K562 (cell line): Measurements from ENCODE around the gene CXXC1. TPM values are rescaled to one million over a fixed set of nuclear protein-coding genes. Genes with fewer than 3 reads are reported as not detected.
A peak's percentile ranks its signal among the peaks of the same experiment; 100 is the strongest.

Source experiments
- BHLHE40 ChIP-seq: IDR thresholded peaks from 2 replicates; pipeline ENCODE4 v1.6.1; 2011; ENCODE audit warnings: low read length, improper control_type of control experiment
- CEBPZ ChIP-seq: fragments of 150-350 bp; IDR thresholded peaks from 2 replicates; pipeline ENCODE4 v1.6.1; 2014; ENCODE audit warnings: low read depth, mild to moderate bottlenecking, low read length, borderline replicate concordance
- CHAMP1 ChIP-seq: fragments of 450-650 bp; IDR thresholded peaks from 2 replicates; pipeline ENCODE4 v1.6.1; 2016; ENCODE audit warnings: mild to moderate bottlenecking
- CHCHD3 ChIP-seq: fragments of 250-450 bp; sonication (Bioruptor Pico); IDR thresholded peaks from 2 replicates; pipeline ENCODE4 v2.1.2; 2022; ENCODE audit warnings: mild to moderate bottlenecking
- CREBBP ChIP-seq: IDR thresholded peaks from one replicate; pipeline ENCODE4 v1.6.1; 2012; ENCODE audit warnings: low read depth, mild to moderate bottlenecking, control low read depth, inconsistent platforms, low read length
- EWSR1 ChIP-seq: fragments of 450-650 bp; IDR thresholded peaks from 2 replicates; pipeline ENCODE4 v1.6.1; 2018; ENCODE audit warnings: borderline replicate concordance, mild to moderate bottlenecking, low read depth, moderate library complexity; ENCODE audit not compliant: partially characterized antibody
- FOXP1 ChIP-seq: sonication (generic); formaldehyde crosslinking; IDR thresholded peaks from 2 replicates; pipeline ENCODE4 v1.8.0; 2022; ENCODE audit warnings: mild to moderate bottlenecking, missing genetic modification reagents
- GATA2 ChIP-seq: sonication (generic); formaldehyde crosslinking; IDR thresholded peaks from 2 replicates; pipeline ENCODE4 v1.4.0; 2020; ENCODE audit warnings: mild to moderate bottlenecking, missing genetic modification reagents
- HNRNPL ChIP-seq: fragments of 200-400 bp; formaldehyde crosslinking; IDR thresholded peaks from 2 replicates; pipeline ENCODE4 v1.6.1; 2017; ENCODE audit warnings: low read depth, mild to moderate bottlenecking, low read length
- HSF4 ChIP-seq: fragments of 250-450 bp; sonication (Bioruptor Pico); IDR thresholded peaks from 2 replicates; pipeline ENCODE4 v2.1.2; 2022; ENCODE audit warnings: mild to moderate bottlenecking, moderate library complexity, borderline replicate concordance
- KLF10 ChIP-seq: fragments of 250-450 bp; sonication (Bioruptor Pico); IDR thresholded peaks from 2 replicates; pipeline ENCODE4 v1.6.1; 2021; ENCODE audit warnings: matching md5 sums
- MTA2 ChIP-seq: fragments of 450-650 bp; IDR thresholded peaks from 2 replicates; pipeline ENCODE4 v1.6.1; 2016; ENCODE audit warnings: low read depth
- MTA3 ChIP-seq: fragments of 450-650 bp; formaldehyde crosslinking; IDR thresholded peaks from 2 replicates; pipeline ENCODE4 v1.6.1; 2017; ENCODE audit warnings: mild to moderate bottlenecking, borderline replicate concordance
- POU5F1 ChIP-seq: fragments of 150-350 bp; IDR thresholded peaks from 2 replicates; pipeline ENCODE4 v1.6.1; 2014; ENCODE audit warnings: borderline replicate concordance, low read length, low read depth, mild to moderate bottlenecking; ENCODE audit not compliant: partially characterized antibody
- SREBF1 ChIP-seq: fragments of 150-350 bp; IDR thresholded peaks from 2 replicates; pipeline ENCODE4 v1.6.1; 2014; ENCODE audit warnings: antibody characterized with exemption, low read depth, low read length, borderline replicate concordance
- USF1 ChIP-seq: sonication (generic); formaldehyde crosslinking; IDR thresholded peaks from 2 replicates; pipeline ENCODE4 v1.9.0; 2022; ENCODE audit warnings: mild to moderate bottlenecking, missing genetic modification reagents
- ZNF140 ChIP-seq: fragments of 250-450 bp; sonication (Bioruptor Pico); IDR thresholded peaks from 2 replicates; pipeline ENCODE4 v1.8.0; 2021; ENCODE audit warnings: moderate library complexity, mild to moderate bottlenecking, inconsistent platforms
- ZNF354B ChIP-seq: fragments of 250-450 bp; sonication (Bioruptor Pico); IDR thresholded peaks from 2 replicates; pipeline ENCODE4 v1.4.0; 2020
- ZNF586 ChIP-seq: fragments of 450-650 bp; formaldehyde crosslinking; conservative IDR thresholded peaks from 2 replicates; pipeline ENCODE4 v1.4.0; 2020; ENCODE audit warnings: mild to moderate bottlenecking, moderate library complexity
- ZNF668 ChIP-seq: fragments of 250-450 bp; sonication (Bioruptor Pico); IDR thresholded peaks from 2 replicates; pipeline ENCODE4 v1.8.0; 2022; ENCODE audit warnings: mild to moderate bottlenecking, inconsistent platforms
- polyA plus RNA-seq, 8 experiments: library from polyadenylated mRNA; depleted of rRNA in 4 of 8; stranded (reverse) in 5 of 8; unstranded in 3 of 8; fragments of >200 nt; fragmentation: Nextera tagmentation in 2 of 8; fragmentation: Illumina TruSeq in 1 of 8; extraction: Ambion mirVana in 2 of 8; extraction: Trizol in 1 of 8; gene quantifications; 2 replicates each; pipeline versions ENCODE4 v1.2.1 to v1.2.3, GENCODE V29; 2011 to 2014; ENCODE audit warnings: inconsistent platforms in 1 of 8, missing spikeins in 1 of 8
- total RNA-seq, 7 experiments: library from RNA; depleted of rRNA in 6 of 7; stranded (reverse); fragments of >200 nt in 6 of 7; fragmentation: Illumina TruSeq in 2 of 7; extraction: Trizol in 2 of 7; gene quantifications; 2 replicates each; pipeline versions ENCODE4 v1.2.1 to v1.2.3, GENCODE V29; 2011 to 2021; ENCODE audit warnings: low replicate concordance in 1 of 7

Gene CXXC1
- total and polyA plus RNA-seq, 9 of the 15 experiments (the other 6 are each of a cell fraction or from before 2014, with no cell fraction given): 3.4 to 81.0 (median 34.1) TPM

- TF ChIP-seq CHAMP1: no peak
- peak; percentile 81; the same call in 1 of the 2 replicates for TF ChIP-seq FOXP1
- no peak for TF ChIP-seq CREBBP
- TF ChIP-seq EWSR1: no peak
- TF ChIP-seq ZNF354B: no peak
- TF ChIP-seq HSF4 (CRISPR knock-in tag): no peak
- no peak; the same call in 1 of the 2 replicates for TF ChIP-seq CHCHD3 (CRISPR knock-in tag)
- peak; percentile 45; the same call in 1 of the 2 replicates for TF ChIP-seq MTA3
- no peak for TF ChIP-seq MTA2
- TF ChIP-seq USF1 (CRISPR knock-in tag): peak; percentile 54
- TF ChIP-seq HNRNPL: no peak
- no peak for TF ChIP-seq ZNF668 (CRISPR knock-in tag)
- no peak for TF ChIP-seq CEBPZ
- peak; percentile 91 for TF ChIP-seq BHLHE40
- no peak for TF ChIP-seq SREBF1
- no peak for TF ChIP-seq ZNF586 (CRISPR knock-in tag)
- TF ChIP-seq POU5F1: no peak
- no peak for TF ChIP-seq KLF10 (CRISPR knock-in tag)
- TF ChIP-seq ZNF140 (CRISPR knock-in tag): no peak
- TF ChIP-seq GATA2: no peak
These were observed 6.1 kb downstream of the CXXC1 start, which contains the start of gene MBD1 (continued) for GRCh38 chr18:50281295-50281971.
